HG03280 (cell line): Measurements from ENCODE around the gene THAP7.
"Not testable (repeated sequence)": the region's sequence is repeated elsewhere in the genome, so short reads cannot be mapped to it uniquely, and the experiment has no call there.

Source experiments
- ATAC-seq: cut with Tn5 transposase; IDR thresholded peaks from one replicate; pipeline ENCODE4 v1.9.1; 2021; ENCODE audit warnings: mild to moderate bottlenecking, moderate library complexity; ENCODE audit not compliant: unreplicated experiment

THAP7 gene

GRCh38 chr22:20979940-20980453 lies 21.9 kb downstream of the THAP7 start:
- no peak for ATAC-seq

DNA sequence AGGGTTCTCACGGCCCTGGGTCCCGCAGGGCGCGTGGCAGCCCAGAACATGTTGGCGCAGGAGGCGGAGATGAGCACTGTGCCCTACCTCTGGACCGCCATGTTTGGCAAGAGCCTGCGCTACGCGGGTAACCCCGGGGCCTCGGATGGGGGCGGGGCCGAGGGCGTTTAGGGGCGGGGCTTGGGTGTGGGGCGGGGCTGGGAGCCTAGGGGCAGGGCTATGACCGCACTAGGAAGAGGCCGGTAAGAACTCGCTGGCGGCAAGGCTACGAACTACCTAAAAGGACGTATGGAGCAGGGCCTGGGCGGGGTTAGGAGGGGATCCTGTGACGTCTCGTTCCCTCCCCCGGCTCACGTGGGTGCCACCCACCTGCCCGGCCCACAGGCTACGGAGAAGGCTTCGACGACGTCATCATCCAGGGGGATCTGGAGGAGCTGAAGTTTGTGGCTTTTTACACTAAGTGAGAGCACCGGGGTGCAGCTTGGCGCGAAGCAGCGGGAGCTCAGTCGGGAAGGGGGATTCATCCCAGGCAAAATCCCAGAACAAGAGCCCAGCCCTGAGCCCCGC lies 22.6 kb downstream of the THAP7 start:
- no peak for ATAC-seq

DNA sequence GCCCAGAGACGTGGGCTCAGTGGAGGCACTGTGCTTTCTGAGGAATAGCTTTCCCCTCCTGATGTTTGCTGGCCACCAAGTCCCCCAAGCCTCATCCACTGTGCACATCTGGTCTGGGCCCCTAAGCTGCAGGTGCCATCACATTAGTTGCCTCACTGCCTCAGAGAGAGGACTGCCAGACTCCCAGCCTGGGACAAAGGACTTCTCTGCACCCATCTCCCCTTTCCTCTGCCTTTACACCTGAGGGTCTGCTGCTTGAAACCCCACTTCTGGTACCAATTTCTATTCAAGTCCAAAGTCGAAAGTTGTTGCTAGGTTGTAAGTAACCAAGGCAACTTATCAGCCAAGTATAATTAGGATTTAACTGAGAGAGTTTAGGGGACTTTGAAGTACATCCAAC lies 23.5 kb downstream of the THAP7 start:
- ATAC-seq = no peak

DNA sequence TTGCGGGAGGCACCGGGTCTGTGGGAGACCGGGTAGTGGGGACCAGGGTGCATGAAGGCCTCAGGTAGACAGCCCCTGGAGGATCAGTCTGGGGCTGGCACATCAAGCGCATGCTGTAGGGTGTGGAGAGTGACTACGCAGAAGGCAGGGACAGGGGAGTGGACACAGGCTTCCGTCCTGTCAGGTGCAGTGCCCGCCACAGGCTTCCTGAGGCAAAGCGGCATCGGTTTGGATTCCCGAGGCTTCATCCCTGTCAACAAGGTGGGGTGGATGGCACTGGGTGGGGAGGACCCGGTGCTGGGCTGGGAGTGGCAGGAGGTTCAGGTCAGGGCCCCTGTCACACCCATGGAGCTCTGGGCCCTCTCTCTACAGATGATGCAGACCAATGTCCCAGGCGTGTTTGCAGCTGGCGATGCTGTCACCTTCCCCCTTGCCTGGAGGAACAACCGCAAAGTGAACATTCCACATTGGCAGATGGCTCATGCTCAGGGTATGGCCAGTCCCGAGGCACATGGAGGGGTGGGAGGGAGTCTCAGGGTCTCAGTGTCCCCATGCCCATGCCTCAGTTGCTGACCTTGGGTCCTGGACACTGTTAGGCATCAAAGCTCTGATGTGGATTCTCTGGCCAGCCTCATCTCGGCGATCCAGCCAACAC lies 24.3 kb downstream of the THAP7 start:
- no peak for ATAC-seq

DNA sequence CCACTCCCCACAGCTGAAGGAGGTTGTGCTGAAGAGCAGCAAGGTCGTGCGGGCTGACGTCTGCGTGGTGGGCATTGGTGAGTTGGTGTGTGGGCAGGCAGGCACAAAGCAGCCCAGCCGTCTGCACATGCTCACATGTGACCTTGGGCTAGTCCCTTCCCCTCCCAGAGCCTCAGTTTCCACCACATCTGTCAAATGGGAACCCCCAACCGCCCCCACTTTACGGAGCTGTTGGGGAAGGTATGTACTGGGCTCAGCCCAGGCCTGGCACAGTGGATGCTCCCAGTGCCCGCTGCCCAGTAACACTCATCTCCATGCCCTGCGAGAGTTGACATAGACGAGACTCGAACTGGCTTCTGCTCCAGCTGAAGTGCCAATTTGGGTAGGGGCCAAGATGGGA lies 24.9 kb downstream of the THAP7 start:
- ATAC-seq = no peak

DNA sequence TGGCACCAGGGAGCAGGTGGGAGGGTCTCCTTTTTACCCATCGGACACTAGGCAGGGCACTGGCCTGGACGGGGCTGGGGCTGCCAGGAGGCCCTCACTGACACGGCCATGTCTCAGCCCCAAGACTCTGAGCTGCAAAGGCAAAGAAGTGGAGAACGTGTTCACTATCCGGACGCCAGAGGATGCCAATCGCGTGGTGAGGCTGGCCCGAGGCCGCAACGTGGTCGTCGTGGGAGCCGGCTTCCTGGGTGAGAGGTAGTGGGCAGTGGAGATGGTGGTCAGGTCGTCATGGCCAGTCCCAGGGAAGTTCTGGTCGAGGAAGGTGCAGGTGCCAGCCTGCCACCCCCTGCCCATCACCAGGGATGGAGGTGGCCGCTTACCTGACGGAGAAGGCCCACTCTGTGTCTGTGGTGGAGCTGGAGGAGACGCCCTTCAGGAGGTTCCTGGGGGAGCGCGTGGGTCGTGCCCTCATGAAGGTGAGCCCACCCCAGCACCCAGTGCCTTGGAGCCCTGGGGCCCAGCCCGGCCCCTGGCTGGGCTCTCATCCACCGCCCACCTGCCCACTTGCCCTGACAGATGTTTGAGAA lies 25.5 kb downstream of the THAP7 start:
- ATAC-seq = no peak

DNA sequence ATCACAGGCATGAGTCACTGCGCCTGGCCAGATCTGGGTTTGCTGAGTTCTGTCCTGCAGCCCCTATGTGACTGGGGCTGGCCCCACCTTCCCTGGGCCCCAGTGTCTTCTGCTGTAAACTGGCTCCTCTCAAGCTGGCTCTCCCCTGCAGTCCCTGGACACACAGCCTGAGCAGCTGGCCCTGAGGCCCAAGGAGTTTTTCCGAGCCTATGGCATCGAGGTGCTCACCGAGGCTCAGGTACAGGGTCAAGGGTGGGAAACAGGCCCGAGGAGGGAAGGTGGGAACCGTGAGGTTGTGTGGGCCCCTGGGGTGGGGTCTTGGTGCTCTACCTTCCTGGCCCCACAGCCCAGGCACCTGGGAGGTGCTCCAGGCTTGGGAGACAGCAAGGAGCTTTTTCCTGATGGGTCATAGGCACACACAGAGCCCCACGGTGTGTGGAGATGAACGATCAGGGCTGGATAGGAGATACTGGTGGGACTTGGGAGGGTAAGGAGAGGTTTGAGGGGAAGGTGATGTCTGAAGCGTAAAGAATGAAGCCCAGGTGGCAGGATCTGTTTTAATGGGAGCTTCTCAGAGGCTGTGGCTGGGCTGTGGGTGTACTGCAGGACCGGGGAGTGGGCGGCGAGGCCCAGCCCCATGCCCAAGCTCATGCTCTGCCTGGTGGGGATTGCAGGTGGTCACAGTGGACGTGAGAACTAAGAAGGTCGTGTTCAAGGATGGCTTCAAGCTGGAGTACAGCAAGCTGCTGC lies 26.2 kb downstream of the THAP7 start:
- ATAC-seq = no peak

- no peak for ATAC-seq
These were observed 27.5 kb downstream of the THAP7 start for GRCh38 chr22:20974336-20974955.

DNA sequence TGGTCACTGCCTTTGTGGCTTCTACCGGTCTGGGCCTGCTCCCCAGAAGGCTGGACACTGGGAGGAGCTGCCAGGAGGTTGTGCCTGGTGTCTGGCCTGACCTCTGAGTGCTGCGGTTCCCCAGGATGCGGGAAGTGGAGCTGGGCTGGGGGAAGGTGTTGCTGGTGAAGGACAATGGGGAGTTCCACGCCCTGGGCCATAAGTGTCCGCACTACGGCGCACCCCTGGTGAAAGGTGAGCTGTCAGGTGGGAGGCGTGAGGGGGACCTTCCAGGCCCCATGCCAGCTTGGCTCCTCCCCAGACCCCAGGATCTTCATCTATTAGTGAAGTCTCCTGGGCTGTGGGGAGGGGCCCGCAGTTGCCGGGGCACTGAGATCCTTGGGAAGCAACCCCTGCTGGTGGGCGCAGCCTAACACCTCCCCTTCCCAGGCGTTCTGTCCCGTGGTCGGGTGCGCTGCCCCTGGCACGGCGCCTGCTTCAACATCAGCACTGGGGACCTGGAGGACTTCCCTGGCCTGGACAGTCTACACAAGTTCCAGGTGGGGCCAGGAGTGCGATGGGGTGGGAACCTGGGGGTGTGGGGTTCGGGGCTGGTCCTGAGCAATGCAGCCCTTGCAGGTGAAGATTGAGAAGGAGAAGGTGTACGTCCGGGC lies 28.2 kb downstream of the THAP7 start:
- no peak for ATAC-seq

- ATAC-seq = no peak
These were observed 28.9 kb downstream of the THAP7 start for GRCh38 chr22:20972933-20973577.

GRCh38 chr22:20972014-20972694 lies 29.8 kb downstream of the THAP7 start:
- not testable (repeated sequence) for ATAC-seq

DNA sequence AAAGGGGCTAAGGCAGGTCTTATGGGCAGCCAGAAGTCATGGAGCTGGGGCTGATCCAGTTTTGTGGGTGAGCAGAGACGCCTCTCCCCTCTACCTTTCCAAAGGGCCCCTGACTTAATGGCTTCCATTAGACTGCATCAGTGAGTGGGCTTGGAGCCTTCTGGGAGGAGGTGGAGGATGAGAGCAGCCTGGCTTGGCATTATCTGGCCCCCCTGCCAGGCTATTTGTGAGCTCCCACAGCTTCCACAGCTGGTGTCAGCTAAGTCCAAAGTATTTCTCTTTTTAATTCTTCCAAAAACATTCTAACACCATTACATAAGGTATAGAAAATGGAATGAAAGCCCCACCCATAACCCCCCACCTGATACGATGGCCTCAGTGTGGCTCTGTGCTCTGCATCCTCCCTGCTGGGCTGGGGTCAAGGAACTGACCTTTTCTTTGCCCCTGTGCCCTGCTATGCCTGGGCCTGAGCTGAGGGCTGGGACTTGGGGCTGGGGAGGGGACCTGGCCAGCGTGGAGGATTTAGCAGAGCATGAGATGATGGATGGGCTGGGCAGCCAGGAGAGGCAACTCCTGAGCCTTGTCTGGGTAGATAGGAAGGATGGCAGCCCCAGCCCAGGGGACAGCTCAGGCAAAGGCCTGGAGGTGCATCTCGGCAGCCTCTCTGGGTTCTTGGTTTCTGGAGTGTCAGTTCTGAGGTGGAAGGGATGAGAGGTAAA lies 30.8 kb downstream of the THAP7 start:
- ATAC-seq = no peak

- no peak for ATAC-seq
These were observed 33.5 kb downstream of the THAP7 start for GRCh38 chr22:20968281-20968977.

GRCh38 chr22:20967697-20968211 lies 34.2 kb downstream of the THAP7 start:
- ATAC-seq = no peak

DNA sequence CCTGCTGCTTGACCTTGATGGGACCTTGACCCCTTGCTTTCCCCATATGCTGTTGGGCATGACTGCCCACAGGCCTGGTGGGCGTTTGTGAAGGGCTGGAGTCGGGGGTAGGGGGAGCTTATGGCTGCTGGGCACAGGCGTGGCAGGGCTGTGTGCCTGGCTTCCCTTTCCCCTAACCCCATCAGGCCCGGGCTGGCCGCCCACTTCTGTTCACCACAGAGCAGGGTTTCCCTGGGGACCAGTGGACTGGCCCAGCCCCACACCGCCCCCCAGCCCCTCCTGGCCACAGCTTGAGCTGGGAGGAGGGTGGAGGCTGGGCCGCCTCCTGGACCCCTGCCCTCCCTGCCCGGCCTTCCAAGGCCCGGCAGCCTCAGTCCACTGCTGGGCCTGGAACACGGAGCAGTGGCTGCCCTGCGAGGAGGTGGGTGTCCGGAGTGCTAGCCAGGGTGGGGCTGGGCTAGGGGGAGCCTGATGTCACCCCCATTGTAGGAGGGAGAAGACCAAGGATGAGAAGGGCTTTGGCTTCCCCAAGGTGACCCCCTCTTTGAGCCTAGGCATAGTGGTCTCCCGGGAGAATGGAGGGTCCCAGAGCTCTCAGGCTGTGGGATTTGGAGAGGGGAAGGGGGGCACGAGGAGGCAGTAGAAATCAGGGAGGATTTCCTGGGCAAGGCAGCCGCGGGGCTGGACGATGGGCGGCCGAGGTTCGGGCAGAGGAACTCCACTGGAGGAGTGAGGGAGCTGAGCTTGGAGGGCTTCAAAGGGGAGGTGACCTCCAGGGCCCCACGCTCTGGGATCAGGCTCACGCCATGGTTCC lies 34.8 kb downstream of the THAP7 start, which contains the start of gene AIFM3:
Gene AIFM3 (plus strand): TSS at position 373 of the 814 bp plus-strand sequence. CDS start 690 bp downstream, outside the sequence.
- ATAC-seq = no peak

- ATAC-seq = no peak
These were observed 35.7 kb downstream of the THAP7 start for GRCh38 chr22:20965888-20966855.
